Measurements from ENCODE around the gene SSMEM1.

SSMEM1 gene

DNA sequence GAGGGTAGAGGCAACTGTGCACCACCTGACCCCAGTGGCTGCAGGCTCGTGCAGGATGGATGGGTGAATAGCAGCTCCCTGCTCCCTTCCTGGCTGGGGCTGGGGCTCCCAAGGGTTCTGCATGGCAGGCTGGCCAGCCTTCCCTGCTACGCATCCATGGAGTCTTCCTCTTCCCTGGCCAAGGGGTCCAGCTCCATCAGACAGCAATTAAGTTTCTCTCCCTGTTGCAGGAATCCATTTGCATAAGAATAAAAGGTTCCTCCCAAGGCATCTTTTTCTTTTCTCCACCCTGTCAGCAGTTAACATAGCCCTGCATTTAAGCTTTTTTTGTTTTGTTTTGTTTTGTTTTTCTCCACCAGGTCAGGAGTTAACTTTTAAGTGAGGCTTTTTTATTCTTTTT, 49.0 kb downstream of the SSMEM1 start:
- no peak for DNase-seq

DNA sequence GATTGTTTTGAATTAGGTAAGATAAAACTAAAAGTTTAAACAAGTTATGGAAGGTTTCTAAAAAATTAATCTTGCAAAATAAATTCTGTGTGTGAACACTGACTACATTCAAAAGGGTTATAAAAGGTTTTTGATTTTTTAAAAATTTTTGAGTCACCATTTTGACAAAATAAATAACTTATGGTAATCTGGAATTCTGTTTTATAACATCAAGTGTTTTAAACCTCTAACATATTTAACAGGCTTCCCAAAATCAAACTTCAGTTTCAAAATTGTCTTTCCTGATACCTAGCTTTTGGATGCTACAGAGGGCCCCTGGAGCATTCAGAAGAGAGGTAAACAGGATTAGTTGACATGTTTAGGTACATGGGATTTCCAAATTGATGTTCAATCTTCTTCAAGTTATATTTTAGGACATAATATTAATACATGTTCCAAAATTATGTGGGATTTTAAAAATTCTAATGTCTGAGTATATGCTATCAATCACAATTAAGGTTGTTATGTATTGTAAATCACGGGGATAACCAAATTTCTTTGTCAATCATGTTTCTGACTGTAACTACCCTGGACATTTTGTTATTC, 50.9 kb downstream of the SSMEM1 start:
- DNase-seq, result no peak

DNA sequence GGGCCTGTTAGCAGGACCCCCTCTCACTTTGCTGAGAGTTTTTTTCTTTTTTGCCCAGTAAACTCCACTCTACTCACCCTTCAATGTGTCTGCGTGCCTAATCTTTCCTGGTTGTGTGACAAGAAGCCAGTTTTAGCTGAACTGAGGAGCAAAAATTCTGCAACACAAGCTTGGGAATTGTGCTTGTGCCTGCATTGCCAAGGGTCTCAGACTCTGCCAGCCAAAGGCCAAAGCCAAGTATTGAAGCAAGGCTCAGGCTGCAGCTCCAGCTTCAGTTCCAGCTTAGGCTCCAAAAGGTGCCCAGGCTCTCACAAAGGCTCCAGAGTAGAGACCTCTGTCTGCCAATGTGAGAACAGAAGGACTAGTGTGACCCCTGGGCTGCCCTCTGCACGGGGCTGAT, 54.8 kb downstream of the SSMEM1 start:
- DNase-seq, result no peak

DNA sequence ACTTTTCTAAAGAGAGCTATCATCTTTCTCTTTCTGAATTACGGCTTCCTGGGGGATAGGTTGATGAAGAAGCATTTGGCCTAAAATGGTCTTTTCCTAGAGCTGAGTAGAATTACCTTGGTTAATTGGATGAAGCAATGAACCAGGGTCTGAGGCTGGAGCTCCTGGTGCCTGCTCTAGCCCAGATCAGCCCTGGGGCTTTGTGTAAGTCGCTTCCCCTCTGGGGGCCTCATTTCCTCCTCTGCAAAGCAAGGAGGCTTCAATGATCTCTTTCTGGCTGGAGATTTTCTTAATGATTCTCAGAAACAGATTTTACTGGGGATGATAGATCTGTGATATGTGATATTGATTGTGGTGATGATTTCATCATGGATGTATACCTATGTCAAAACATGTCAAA, 55.5 kb downstream of the SSMEM1 start:
- DNase-seq, result no peak

All from NCI-H1092 (cell line).